Activated T-cell treated with anti-CD3 and anti-CD28 coated beads for 1 hour (primary cell): ENCODE measurements around the gene ESD.
"Not testable (repeated sequence)": the region's sequence is repeated elsewhere in the genome, so short reads cannot be mapped to it uniquely, and the experiment has no call there.

Experiments used
- DNase-seq: peaks from one replicate; pipeline ENCODE4 v3.0.0-alpha.2; 2020; ENCODE audit warnings: low read depth

The ESD gene

GRCh38 chr13:46795321-46795720, 1.6 kb downstream of the ESD start:
- no peak for DNase-seq

- no peak for DNase-seq
Measured at GRCh38 chr13:46783504-46783903, 13.5 kb downstream of the ESD start.

GRCh38 chr13:46782691-46783090, 14.3 kb downstream of the ESD start:
- DNase-seq, result no peak

- DNase-seq, result no peak
Measured at GRCh38 chr13:46782066-46782465, 14.9 kb downstream of the ESD start.

GRCh38 chr13:46778890-46779289, 18.1 kb downstream of the ESD start:
- DNase-seq, result no peak

- DNase-seq, result no peak
Measured at GRCh38 chr13:46778095-46778494, 18.9 kb downstream of the ESD start.

- DNase-seq, result no peak
Measured at GRCh38 chr13:46775385-46776107, 21.4 kb downstream of the ESD start.

GRCh38 chr13:46773541-46773940, 23.4 kb downstream of the ESD start:
- DNase-seq, result no peak

- DNase-seq, result no peak
Measured at GRCh38 chr13:46771693-46772092, 25.3 kb downstream of the ESD start.

- DNase-seq, result not testable (repeated sequence)
Measured at GRCh38 chr13:46769925-46770324, 27.0 kb downstream of the ESD start.

GRCh38 chr13:46761866-46762265, 35.1 kb downstream of the ESD start:
- no peak for DNase-seq

GRCh38 chr13:46761174-46761573, 35.8 kb downstream of the ESD start:
- DNase-seq, result no peak

GRCh38 chr13:46759846-46760245, 37.1 kb downstream of the ESD start:
- DNase-seq, result no peak

- DNase-seq, result no peak
Measured at GRCh38 chr13:46757640-46758039, 39.3 kb downstream of the ESD start.

GRCh38 chr13:46756977-46757376, 40.0 kb downstream of the ESD start:
- no peak for DNase-seq

- not testable (repeated sequence) for DNase-seq
Measured at GRCh38 chr13:46755508-46755907, 41.5 kb downstream of the ESD start.

- no peak for DNase-seq
Measured at GRCh38 chr13:46754812-46755211, 42.1 kb downstream of the ESD start.

GRCh38 chr13:46753917-46754316, 43.0 kb downstream of the ESD start:
- no peak for DNase-seq

GRCh38 chr13:46753137-46753536, 43.8 kb downstream of the ESD start:
- no peak for DNase-seq

- no peak for DNase-seq
Measured at GRCh38 chr13:46751811-46752635, 44.9 kb downstream of the ESD start.

GRCh38 chr13:46749951-46750350, 47.0 kb downstream of the ESD start:
- DNase-seq, result no peak

GRCh38 chr13:46748300-46748699, 48.7 kb downstream of the ESD start:
- DNase-seq, result no peak

- no peak for DNase-seq
Measured at GRCh38 chr13:46747031-46747820, 49.7 kb downstream of the ESD start.
